ENCODE results near the gene THOC2. TPM values are rescaled to one million over a fixed set of nuclear protein-coding genes. Genes with fewer than 3 reads are reported as not detected.

Gene THOC2
- total and polyA plus RNA-seq, 9 of the 15 experiments (the other 6 are each of a cell fraction or from before 2014, with no cell fraction given) = 131 to 234 (median 192) TPM

DNA sequence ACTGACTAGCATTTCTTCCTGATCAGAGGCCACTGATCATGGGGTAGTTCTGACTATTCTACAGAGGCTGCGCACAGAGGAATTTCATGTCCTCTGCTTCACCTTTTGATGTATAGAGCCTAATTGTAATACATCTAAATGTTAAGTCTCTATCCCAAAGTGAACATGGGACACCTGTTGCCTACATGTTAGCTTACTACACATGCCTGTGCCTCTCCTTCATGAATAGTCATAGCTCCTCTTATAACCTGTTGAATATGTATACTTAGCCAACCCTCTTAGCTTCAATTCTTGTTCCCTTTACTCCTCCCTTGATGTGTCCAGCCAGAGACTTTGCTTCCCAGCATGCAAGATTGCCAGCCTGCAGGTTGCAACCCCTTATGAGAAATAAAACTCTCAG lies 9.6 kb upstream of the THOC2 start:
- WGBS (ENCODE audit: insufficient coverage, low coverage, missing lambda C conversion rate) = 77% methylated on average over 1 of the region's 1 CpG
- in situ Hi-C loops (cut with MboI) = no loop called here
- POLR2A ChIA-PET = no interaction called here

More for the DNA sequence above, 9.6 kb upstream of the THOC2 start:
- Histone ChIP-seq H3K36me3 (ENCODE audit: control insufficient read depth, insufficient read depth, low read length) (no peaks in the 10 kb centered on the region), H3K9ac (ENCODE audit: insufficient read depth in 1 of 2, low read depth in 2 of 2, low read length in 2 of 2) (no peak overlapping the region), H2AFZ (ENCODE audit: low read depth, low read length) (no peak overlapping the region), H3K4me3 (no peak overlapping the region), H3K79me2 (ENCODE audit: control insufficient read depth, insufficient read depth, low read length) (no peaks in the 10 kb centered on the region), H4K20me1 (replicated peaks; ENCODE audit: control insufficient read depth, insufficient read depth, low read length) (no peaks in the 10 kb centered on the region), H3K9me1 (ENCODE audit: control insufficient read depth, insufficient read depth, low read length) (no peaks in the 10 kb centered on the region), H3K4me1 (replicated peaks in 1 of 2; ENCODE audit: control insufficient read depth in 2 of 2, insufficient read depth in 2 of 2, low read length in 2 of 2) (peaks cover 0 to 2% of the 10 kb centered on the region in 2 experiments; a peak in 1 of 5 replicates), H3K4me2 (ENCODE audit: insufficient read depth, low read length) (no peak overlapping the region), H3K27ac (ENCODE audit: extremely low read depth, low read depth, low read length) (no peak overlapping the region), H3K9me3 (replicated peaks; ENCODE audit: control insufficient read depth, insufficient read depth, low read depth, low read length) (no peaks in the 10 kb centered on the region), H3K27me3 (ENCODE audit: control insufficient read depth in 2 of 2, insufficient read depth in 2 of 2, low read length in 2 of 2) (no peaks in the 10 kb centered on the region)
- intact Hi-C loops (cut with micrococcal nuclease) = no loop called here
- TF ChIP-seq MCM7 (IDR thresholded peaks at IDR 0.05) = no peak
- no peak for TF ChIP-seq MCM3 (IDR thresholded peaks at IDR 0.05)
- no peak for TF ChIP-seq CBX3 (IDR thresholded peaks at IDR 0.05; ENCODE audit: borderline replicate concordance in 1 of 2, low read length in 2 of 2)
- no peak for TF ChIP-seq ZNF384 (IDR thresholded peaks at IDR 0.05; ENCODE audit: low read depth, low read length)
- no peak for TF ChIP-seq NCOA6 (IDR thresholded peaks at IDR 0.05)
- no peak for TF ChIP-seq CBFA2T2 (conservative IDR thresholded peaks at IDR 0.05)
- TF ChIP-seq ZNF518B (CRISPR knock-in tag; IDR thresholded peaks at IDR 0.05) = no peak
- no peak for TF ChIP-seq TBP (optimal IDR thresholded peaks at IDR 0.05; ENCODE audit: low read depth, low read length)
- TF ChIP-seq, protein P1, sequence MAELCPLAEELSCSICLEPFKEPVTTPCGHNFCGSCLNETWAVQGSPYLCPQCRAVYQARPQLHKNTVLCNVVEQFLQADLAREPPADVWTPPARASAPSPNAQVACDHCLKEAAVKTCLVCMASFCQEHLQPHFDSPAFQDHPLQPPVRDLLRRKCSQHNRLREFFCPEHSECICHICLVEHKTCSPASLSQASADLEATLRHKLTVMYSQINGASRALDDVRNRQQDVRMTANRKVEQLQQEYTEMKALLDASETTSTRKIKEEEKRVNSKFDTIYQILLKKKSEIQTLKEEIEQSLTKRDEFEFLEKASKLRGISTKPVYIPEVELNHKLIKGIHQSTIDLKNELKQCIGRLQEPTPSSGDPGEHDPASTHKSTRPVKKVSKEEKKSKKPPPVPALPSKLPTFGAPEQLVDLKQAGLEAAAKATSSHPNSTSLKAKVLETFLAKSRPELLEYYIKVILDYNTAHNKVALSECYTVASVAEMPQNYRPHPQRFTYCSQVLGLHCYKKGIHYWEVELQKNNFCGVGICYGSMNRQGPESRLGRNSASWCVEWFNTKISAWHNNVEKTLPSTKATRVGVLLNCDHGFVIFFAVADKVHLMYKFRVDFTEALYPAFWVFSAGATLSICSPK (IDR thresholded peaks at IDR 0.05; ENCODE audit: borderline replicate concordance) = no peak
- TF ChIP-seq PKNOX1 (IDR thresholded peaks at IDR 0.05) = no peak
- no peak for TF ChIP-seq SNIP1 (IDR thresholded peaks at IDR 0.05; ENCODE audit: low read depth)
- no peak for TF ChIP-seq HDAC1 (IDR thresholded peaks at IDR 0.05)
- no peak for TF ChIP-seq ZNF699 (CRISPR knock-in tag; IDR thresholded peaks at IDR 0.05; ENCODE audit: insufficient replicate concordance)
- TF ChIP-seq, protein P2, sequence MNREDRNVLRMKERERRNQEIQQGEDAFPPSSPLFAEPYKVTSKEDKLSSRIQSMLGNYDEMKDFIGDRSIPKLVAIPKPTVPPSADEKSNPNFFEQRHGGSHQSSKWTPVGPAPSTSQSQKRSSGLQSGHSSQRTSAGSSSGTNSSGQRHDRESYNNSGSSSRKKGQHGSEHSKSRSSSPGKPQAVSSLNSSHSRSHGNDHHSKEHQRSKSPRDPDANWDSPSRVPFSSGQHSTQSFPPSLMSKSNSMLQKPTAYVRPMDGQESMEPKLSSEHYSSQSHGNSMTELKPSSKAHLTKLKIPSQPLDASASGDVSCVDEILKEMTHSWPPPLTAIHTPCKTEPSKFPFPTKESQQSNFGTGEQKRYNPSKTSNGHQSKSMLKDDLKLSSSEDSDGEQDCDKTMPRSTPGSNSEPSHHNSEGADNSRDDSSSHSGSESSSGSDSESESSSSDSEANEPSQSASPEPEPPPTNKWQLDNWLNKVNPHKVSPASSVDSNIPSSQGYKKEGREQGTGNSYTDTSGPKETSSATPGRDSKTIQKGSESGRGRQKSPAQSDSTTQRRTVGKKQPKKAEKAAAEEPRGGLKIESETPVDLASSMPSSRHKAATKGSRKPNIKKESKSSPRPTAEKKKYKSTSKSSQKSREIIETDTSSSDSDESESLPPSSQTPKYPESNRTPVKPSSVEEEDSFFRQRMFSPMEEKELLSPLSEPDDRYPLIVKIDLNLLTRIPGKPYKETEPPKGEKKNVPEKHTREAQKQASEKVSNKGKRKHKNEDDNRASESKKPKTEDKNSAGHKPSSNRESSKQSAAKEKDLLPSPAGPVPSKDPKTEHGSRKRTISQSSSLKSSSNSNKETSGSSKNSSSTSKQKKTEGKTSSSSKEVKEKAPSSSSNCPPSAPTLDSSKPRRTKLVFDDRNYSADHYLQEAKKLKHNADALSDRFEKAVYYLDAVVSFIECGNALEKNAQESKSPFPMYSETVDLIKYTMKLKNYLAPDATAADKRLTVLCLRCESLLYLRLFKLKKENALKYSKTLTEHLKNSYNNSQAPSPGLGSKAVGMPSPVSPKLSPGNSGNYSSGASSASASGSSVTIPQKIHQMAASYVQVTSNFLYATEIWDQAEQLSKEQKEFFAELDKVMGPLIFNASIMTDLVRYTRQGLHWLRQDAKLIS (CRISPR knock-in tag; IDR thresholded peaks at IDR 0.05) = no peak
- no peak for TF ChIP-seq ELF1 (tag; IDR thresholded peaks at IDR 0.05)
- no peak for DNase-seq (ENCODE audit: extremely low read depth in 1 of 4, low spot score in 3 of 4)
- ATAC-seq = no peak
- BruUV-seq (replicated peaks) = no TSS peak
- no peak for FAIRE-seq
- CTCF ChIA-PET (ENCODE audit: low intra/inter-chr PET ratio) = no interaction called here
